Smooth muscle cell (in vitro differentiated cells): Measurements from ENCODE around the gene ZNF783. TPM values are rescaled to one million over a fixed set of nuclear protein-coding genes. Genes with fewer than 3 reads are reported as not detected.

Experiments
- DNase-seq: peaks from one replicate; lab custom pipeline; 2025; ENCODE audit not compliant: unreplicated experiment; lab: John Stamatoyannopoulos, UW
- H2AFZ ChIP-seq: fragments of 200-600 bp; sonication (generic); 2 replicates; pipeline ENCODE4 v1.6.0; 2016; ENCODE audit warnings: antibody characterized with exemption, low read depth, mild to moderate bottlenecking
- H3F3A ChIP-seq: fragments of 200-600 bp; sonication (generic); 2 replicates; pipeline ENCODE4 v1.6.0; 2017; ENCODE audit warnings: antibody characterized with exemption, low read depth
- H3K27ac ChIP-seq: fragments of 200-600 bp; sonication (generic); 2 replicates; pipeline ENCODE4 v1.5.1; 2016; ENCODE audit warnings: low read depth, mild to moderate bottlenecking
- H3K27me3 ChIP-seq: fragments of 200-600 bp; sonication (generic); 2 replicates; pipeline ENCODE4 v1.6.1; 2016; ENCODE audit warnings: low read depth, mild to moderate bottlenecking
- H3K36me3 ChIP-seq: fragments of 200-600 bp; sonication (generic); 2 replicates; pipeline ENCODE4 v1.5.1; 2016; ENCODE audit warnings: low read depth
- H3K4me1 ChIP-seq: fragments of 200-600 bp; sonication (generic); 2 replicates; pipeline ENCODE4 v1.5.1; 2016; ENCODE audit warnings: low read depth
- H3K4me2 ChIP-seq: fragments of 200-600 bp; sonication (generic); 2 replicates; pipeline ENCODE4 v1.6.0; 2016; ENCODE audit warnings: mild to moderate bottlenecking
- H3K4me3 ChIP-seq: fragments of 200-600 bp; sonication (generic); 2 replicates; pipeline ENCODE4 v1.5.1; 2016; ENCODE audit warnings: mild to moderate bottlenecking
- H3K79me2 ChIP-seq: fragments of 200-600 bp; sonication (generic); 2 replicates; pipeline ENCODE4 v1.6.0; 2016; ENCODE audit warnings: low read depth, mild to moderate bottlenecking
- H3K9ac ChIP-seq: fragments of 200-600 bp; sonication (generic); 2 replicates; pipeline ENCODE4 v1.6.0; 2016; ENCODE audit warnings: low read depth
- H3K9me3 ChIP-seq: fragments of 200-600 bp; sonication (generic); replicated peaks from 2 replicates; pipeline ENCODE4 v1.5.1; 2016; ENCODE audit warnings: low read depth
- H4K20me1 ChIP-seq: fragments of 200-600 bp; sonication (generic); 2 replicates; pipeline ENCODE4 v1.6.0; 2016; ENCODE audit warnings: low read depth
- CTCF ChIP-seq: fragments of 200-600 bp; sonication (generic); IDR thresholded peaks from 2 replicates; pipeline ENCODE4 v1.5.1; 2017; ENCODE audit warnings: borderline replicate concordance, mild to moderate bottlenecking, antibody characterized with exemption; ENCODE audit not compliant: insufficient read depth, poor library complexity, severe bottlenecking
- WGBS: methylation state at CpG from one replicate; pipeline ENCODE4 v1.1.7; 2016; ENCODE audit warnings: low lambda C conversion rate; 5-methylcytosine and 5-hydroxymethylcytosine counted together
- polyA plus RNA-seq: library from polyadenylated mRNA; unstranded; fragments of >200 nt; fragmentation: Nextera tagmentation; extraction: Ambion mirVana; gene quantifications from 2 replicates; pipeline ENCODE4 v1.2.1, GENCODE V29; 2016
- total RNA-seq: library from RNA; depleted of rRNA; stranded (reverse); fragments of >200 nt; gene quantifications from 2 replicates; pipeline ENCODE4 v1.2.3, GENCODE V29; 2014

Gene ZNF783
- total and polyA plus RNA-seq, 2 experiments from 2014 or later, result 7.2 to 8.1 TPM

- 3% methylated on average over 64 of the region's 66 CpGs for WGBS
- Histone ChIP-seq H3K4me2 (peak overlapping the region; percentile 88), H3K79me2 (no peaks in the 10 kb centered on the region), H3K4me3 (peak overlapping the region; percentile 54), H3K27ac (no peak overlapping the region), H3K9ac (peak overlapping the region; percentile 27), H4K20me1 (peaks cover 10% of the 10 kb centered on the region), H3K27me3 (no peaks in the 10 kb centered on the region), H3K9me3 (no peaks in the 10 kb centered on the region), H3K36me3 (no peaks in the 10 kb centered on the region), H3F3A (no peaks in the 10 kb centered on the region), H2AFZ (peak overlapping the region; percentile 20), H3K4me1 (peaks cover 5% of the 10 kb centered on the region)
- DNase-seq, result peak; percentile 74
- TF ChIP-seq CTCF, result no peak
Observed at GRCh38 chr7:149284850-149285585, 23.0 kb downstream of the ZNF783 start.

- no peaks in the 10 kb centered on the region for H3K36me3 ChIP-seq
- H3K79me2 ChIP-seq, result no peaks in the 10 kb centered on the region
- TF ChIP-seq CTCF, result no peak
- peak overlapping the region; percentile 88 for H3K4me2 ChIP-seq
- peaks cover 10% of the 10 kb centered on the region for H4K20me1 ChIP-seq
- H3K9ac ChIP-seq, result peak overlapping the region; percentile 27
- 7% methylated on average over 11 of the region's 11 CpGs for WGBS
- no peaks in the 10 kb centered on the region for H3F3A ChIP-seq
- no peak overlapping the region for H3K27ac ChIP-seq
- H3K9me3 ChIP-seq, result no peaks in the 10 kb centered on the region
- H2AFZ ChIP-seq, result peak overlapping the region; percentile 20
- DNase-seq, result no peak
- no peaks in the 10 kb centered on the region for H3K27me3 ChIP-seq
- H3K4me3 ChIP-seq, result peak overlapping the region; percentile 54
- peaks cover 5% of the 10 kb centered on the region for H3K4me1 ChIP-seq
Observed at GRCh38 chr7:149285603-149286002, 23.6 kb downstream of the ZNF783 start.

- H3K9me3 ChIP-seq, result no peaks in the 10 kb centered on the region
- no peak overlapping the region for H3K9ac ChIP-seq
- no peaks in the 10 kb centered on the region for H3F3A ChIP-seq
- no peak overlapping the region for H3K4me2 ChIP-seq
- no peaks in the 10 kb centered on the region for H3K79me2 ChIP-seq
- H3K27ac ChIP-seq, result no peak overlapping the region
- WGBS, result 95% methylated on average over 6 of the region's 6 CpGs
- H3K4me1 ChIP-seq, result peaks cover 5% of the 10 kb centered on the region
- TF ChIP-seq CTCF, result no peak
- H4K20me1 ChIP-seq, result peaks cover 10% of the 10 kb centered on the region
- H3K36me3 ChIP-seq, result no peaks in the 10 kb centered on the region
- DNase-seq, result no peak
- H3K27me3 ChIP-seq, result no peaks in the 10 kb centered on the region
- no peak overlapping the region for H2AFZ ChIP-seq
- H3K4me3 ChIP-seq, result no peak overlapping the region
Observed at GRCh38 chr7:149286811-149287400, 24.9 kb downstream of the ZNF783 start.
